Skeletal muscle satellite cell (primary cell): ENCODE measurements around the gene RGPD5. TPM values are rescaled to one million over a fixed set of nuclear protein-coding genes. Genes with fewer than 3 reads are reported as not detected.
"Not testable (repeated sequence)": the region's sequence is repeated elsewhere in the genome, so short reads cannot be mapped to it uniquely, and the experiment has no call there.

ENCODE experiments used
- H3K27me3 ChIP-seq: 2 replicates; pipeline ENCODE4 v1.7.0; 2013; ENCODE audit warnings: low read length; ENCODE audit not compliant: control insufficient read depth, insufficient read depth
- H3K36me3 ChIP-seq: 2 replicates; pipeline ENCODE4 v1.7.0; 2013; ENCODE audit warnings: mild to moderate bottlenecking, control low read depth, low read length; ENCODE audit not compliant: insufficient read depth
- H3K4me1 ChIP-seq: 2 replicates; pipeline ENCODE4 v1.7.0; 2013; ENCODE audit warnings: low read length; ENCODE audit not compliant: control insufficient read depth, insufficient read depth
- H3K4me2 ChIP-seq: 2 replicates; pipeline ENCODE4 v1.7.0; 2013; ENCODE audit warnings: mild to moderate bottlenecking, low read length
- H3K4me3 ChIP-seq: 2 replicates; pipeline ENCODE4 v1.7.0; 2013; ENCODE audit warnings: low read length
- H3K9ac ChIP-seq: 2 replicates; pipeline ENCODE4 v1.7.0; 2013; ENCODE audit warnings: mild to moderate bottlenecking, low read depth, low read length, moderate library complexity
- H3K9me3 ChIP-seq: replicated peaks from 2 replicates; pipeline ENCODE4 v1.7.0; 2013; ENCODE audit warnings: mild to moderate bottlenecking, control low read depth, low read length
- total RNA-seq: library from RNA; depleted of rRNA; stranded (reverse); fragments of >200 nt; gene quantifications from 2 replicates; pipeline ENCODE4 v1.2.3, GENCODE V29; 2012; rRNA removed

Gene RGPD5
- total RNA-seq: 9.9 and 10.5 TPM in 2 replicates

GRCh38 chr2:109794074-109794737 lies at the start of gene RGPD5:
TSS of gene RGPD5 (plus strand) at chr2:109794305. CDS start at chr2:109794466, 161 bp downstream.
- not testable (repeated sequence) for H3K4me1 ChIP-seq, H3K4me2 ChIP-seq, H3K4me3 ChIP-seq, H3K9me3 ChIP-seq, H3K36me3 ChIP-seq, H3K27me3 ChIP-seq, H3K9ac ChIP-seq

DNA sequence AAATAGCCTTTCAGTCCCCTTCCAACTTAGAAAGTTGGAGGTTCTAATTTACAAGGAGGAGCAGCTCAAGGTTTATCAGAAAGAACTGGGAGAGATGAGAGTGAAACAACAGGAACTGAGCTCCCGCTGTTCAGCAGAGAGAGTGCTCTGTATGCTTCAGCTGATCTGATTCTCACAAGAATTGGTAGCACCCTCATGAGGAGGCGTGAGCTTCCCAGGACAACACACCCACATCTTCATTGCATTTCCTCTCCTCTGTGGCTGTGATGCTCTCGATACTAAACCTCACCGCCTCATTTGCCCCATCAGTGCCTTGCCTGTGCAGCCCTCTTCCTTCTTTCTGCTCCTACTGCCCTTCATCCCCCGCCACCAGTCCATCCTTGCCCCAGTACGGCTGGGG lies 42.5 kb upstream of the RGPD5 start:
- H3K9me3 ChIP-seq, H3K4me3 ChIP-seq, H3K36me3 ChIP-seq, H3K9ac ChIP-seq, H3K4me2 ChIP-seq, H3K4me1 ChIP-seq, H3K27me3 ChIP-seq: not testable (repeated sequence)

DNA sequence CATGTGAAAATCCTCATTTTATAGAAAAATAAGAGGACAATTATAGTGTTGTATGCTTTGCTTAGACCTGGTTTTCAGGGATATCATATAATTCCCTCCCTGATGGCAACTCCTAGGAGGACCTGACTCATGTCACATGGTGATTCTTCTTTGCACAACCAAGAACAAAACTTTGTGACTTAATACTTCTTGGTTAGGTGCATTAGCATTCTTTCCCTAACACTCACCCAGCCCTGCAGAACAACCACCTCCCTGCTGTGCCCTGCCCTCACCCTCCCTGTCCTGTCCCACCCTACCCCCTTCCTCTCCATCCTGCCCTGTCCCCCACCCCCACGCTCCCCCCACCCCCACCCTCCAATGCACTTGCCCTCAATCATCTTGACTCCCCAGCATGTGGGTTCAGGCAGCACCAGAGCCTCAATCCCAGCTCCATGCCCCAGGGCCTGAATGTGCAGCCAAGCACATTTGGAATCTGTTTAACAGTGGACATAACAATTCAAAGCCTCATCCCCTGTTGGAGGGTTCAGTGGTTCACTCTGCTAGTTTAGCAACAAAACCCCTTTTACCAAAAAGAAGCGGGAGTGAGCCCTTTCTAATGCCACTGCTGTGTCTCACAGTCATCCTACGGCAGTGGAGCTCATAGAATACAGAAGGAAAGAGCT lies 36.8 kb upstream of the RGPD5 start:
- H3K27me3 ChIP-seq, H3K36me3 ChIP-seq, H3K4me1 ChIP-seq: not testable (repeated sequence)

GRCh38 chr2:109760265-109761042 lies 33.7 kb upstream of the RGPD5 start:
- H3K4me3 ChIP-seq, H3K36me3 ChIP-seq, H3K9ac ChIP-seq, H3K27me3 ChIP-seq, H3K9me3 ChIP-seq, H3K4me2 ChIP-seq, H3K4me1 ChIP-seq: not testable (repeated sequence)

More for the DNA sequence above, 36.8 kb upstream of the RGPD5 start:
- not testable (repeated sequence) for H3K9ac ChIP-seq, H3K4me2 ChIP-seq, H3K9me3 ChIP-seq, H3K4me3 ChIP-seq

- H3K4me3 ChIP-seq, H3K9ac ChIP-seq, H3K4me1 ChIP-seq, H3K4me2 ChIP-seq, H3K9me3 ChIP-seq, H3K27me3 ChIP-seq, H3K36me3 ChIP-seq: not testable (repeated sequence)
Observed at GRCh38 chr2:109761043-109761454, 33.1 kb upstream of the RGPD5 start.

DNA sequence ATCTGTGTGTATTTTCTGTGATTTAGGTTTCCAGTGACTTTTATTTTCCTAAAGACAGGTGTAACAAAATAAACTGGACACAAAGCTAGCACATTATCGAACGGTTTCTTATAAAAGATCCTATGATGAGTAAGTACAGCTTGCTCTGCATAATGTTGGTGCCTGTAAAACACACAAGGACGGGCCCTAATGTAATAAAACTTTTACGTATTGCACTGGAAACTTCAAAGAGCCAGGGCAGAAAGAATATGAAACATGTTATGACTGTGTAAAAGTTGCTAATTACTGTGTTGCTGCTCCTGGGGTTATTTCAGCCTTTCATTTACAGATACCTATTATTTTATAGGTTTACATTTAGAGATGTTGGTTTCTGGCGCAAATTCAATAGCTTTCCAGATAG lies 32.1 kb upstream of the RGPD5 start:
- H3K4me2 ChIP-seq, H3K27me3 ChIP-seq, H3K9me3 ChIP-seq, H3K9ac ChIP-seq, H3K4me1 ChIP-seq, H3K36me3 ChIP-seq, H3K4me3 ChIP-seq: not testable (repeated sequence)

DNA sequence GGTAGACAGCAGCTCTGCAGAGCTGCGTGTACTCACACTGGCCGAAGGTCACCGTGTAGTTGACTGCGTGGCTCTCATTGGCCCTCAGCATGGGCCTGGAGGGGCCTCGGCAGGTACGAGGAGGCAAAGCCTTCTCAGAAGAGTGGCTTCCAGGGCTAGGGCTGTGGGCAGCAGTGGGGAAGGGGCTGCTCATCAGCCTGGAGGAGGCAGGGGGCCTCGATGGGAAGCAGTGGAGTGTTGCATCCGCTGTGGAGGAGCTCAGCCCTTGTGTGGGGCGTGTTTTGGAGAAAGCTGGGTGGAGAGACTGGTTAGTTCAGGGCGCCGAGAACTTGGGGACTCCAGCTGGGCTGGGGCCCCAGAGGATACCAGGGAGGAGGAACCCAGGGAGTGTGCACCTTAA lies 28.0 kb upstream of the RGPD5 start:
- H3K27me3 ChIP-seq, H3K9ac ChIP-seq, H3K4me2 ChIP-seq, H3K4me1 ChIP-seq, H3K36me3 ChIP-seq, H3K4me3 ChIP-seq, H3K9me3 ChIP-seq: not testable (repeated sequence)

DNA sequence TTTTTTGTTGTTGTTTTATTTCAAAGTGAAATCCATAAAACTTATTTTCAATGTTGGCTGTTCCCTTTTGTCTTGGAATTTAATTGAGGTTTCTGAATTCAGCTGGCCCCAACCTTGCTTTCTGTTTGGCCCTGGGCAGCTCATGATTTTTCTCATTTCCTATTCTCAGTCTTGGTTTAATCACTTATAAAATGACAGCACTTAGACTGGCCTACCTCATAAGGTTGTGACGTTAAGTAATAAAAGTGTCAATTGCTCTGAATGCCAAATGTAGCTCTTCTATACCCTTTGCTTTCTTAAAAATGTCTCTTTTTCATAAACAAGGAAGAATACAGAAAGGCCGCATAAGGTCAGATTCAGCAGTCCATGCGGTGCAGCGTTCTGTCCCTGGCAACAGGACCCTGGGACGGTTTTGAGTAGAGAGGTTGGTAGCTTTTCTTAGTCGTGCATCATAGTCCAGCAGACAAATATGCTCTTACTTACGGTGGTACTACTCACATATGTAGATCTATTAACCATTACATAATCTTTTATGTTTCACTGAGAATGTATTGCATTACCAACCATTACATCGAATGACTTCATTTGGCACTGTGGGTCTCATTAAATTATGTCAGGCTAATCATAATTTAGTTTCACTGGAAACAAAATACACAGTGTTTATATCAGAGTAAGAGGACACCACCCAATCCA lies 27.1 kb upstream of the RGPD5 start:
- H3K4me3 ChIP-seq, H3K36me3 ChIP-seq, H3K4me1 ChIP-seq, H3K27me3 ChIP-seq, H3K9me3 ChIP-seq, H3K4me2 ChIP-seq, H3K9ac ChIP-seq: not testable (repeated sequence)

- not testable (repeated sequence) for H3K4me1 ChIP-seq, H3K4me2 ChIP-seq, H3K27me3 ChIP-seq, H3K36me3 ChIP-seq, H3K9ac ChIP-seq, H3K9me3 ChIP-seq, H3K4me3 ChIP-seq
Observed at GRCh38 chr2:109768934-109769333, 25.2 kb upstream of the RGPD5 start.

DNA sequence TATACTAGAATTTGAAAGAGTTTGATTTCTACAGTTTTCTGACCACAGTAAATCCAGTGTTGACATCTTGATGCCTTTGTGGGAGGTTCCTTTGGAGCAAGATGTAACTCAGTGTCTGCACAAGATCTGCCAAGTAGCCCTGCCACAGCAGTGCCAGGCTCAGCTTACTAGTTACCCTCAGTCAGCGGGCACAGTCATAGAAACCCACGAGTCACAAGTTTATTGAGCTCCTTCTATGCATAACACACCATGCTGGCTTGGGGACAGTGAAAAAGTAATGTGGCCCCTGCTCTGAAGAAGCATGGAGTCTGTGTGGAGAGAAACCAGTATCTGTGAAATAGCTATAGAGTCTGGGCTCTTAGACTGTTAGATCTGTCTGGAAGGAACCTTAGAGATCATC lies 15.0 kb upstream of the RGPD5 start:
- H3K4me1 ChIP-seq, H3K4me3 ChIP-seq, H3K9ac ChIP-seq, H3K36me3 ChIP-seq, H3K27me3 ChIP-seq, H3K4me2 ChIP-seq, H3K9me3 ChIP-seq: not testable (repeated sequence)

- H3K9ac ChIP-seq, H3K27me3 ChIP-seq, H3K4me1 ChIP-seq, H3K36me3 ChIP-seq, H3K4me2 ChIP-seq, H3K9me3 ChIP-seq, H3K4me3 ChIP-seq: not testable (repeated sequence)
Observed at GRCh38 chr2:109781147-109781816, 12.8 kb upstream of the RGPD5 start.
